ENCODE results near the gene PILRA.

PILRA gene

GRCh38 chr7:100411101-100411500 is 37.8 kb downstream of the PILRA start:
- no peak for DNase-seq (ENCODE audit: low read depth)

- no peak for DNase-seq (ENCODE audit: low read depth)
These were observed 40.1 kb downstream of the PILRA start for GRCh38 chr7:100413346-100413745.

- no peak for DNase-seq (ENCODE audit: low read depth)
These were observed 40.6 kb downstream of the PILRA start for GRCh38 chr7:100413889-100414288.

GRCh38 chr7:100415448-100415847 is 42.2 kb downstream of the PILRA start:
- DNase-seq (ENCODE audit: low read depth), result no peak

GRCh38 chr7:100418930-100419659 is 45.8 kb downstream of the PILRA start:
- DNase-seq (ENCODE audit: low read depth), result no peak

- DNase-seq (ENCODE audit: low read depth), result no peak
These were observed 46.5 kb downstream of the PILRA start for GRCh38 chr7:100419660-100420226.

GRCh38 chr7:100423315-100423714 is 50.0 kb downstream of the PILRA start:
- no peak for DNase-seq (ENCODE audit: low read depth)

- DNase-seq (ENCODE audit: low read depth), result no peak
These were observed 52.1 kb downstream of the PILRA start for GRCh38 chr7:100425347-100425746.

GRCh38 chr7:100426516-100426915 is 53.2 kb downstream of the PILRA start:
- no peak for DNase-seq (ENCODE audit: low read depth)

GRCh38 chr7:100427762-100428198 is 54.5 kb downstream of the PILRA start:
- no peak for DNase-seq (ENCODE audit: low read depth)

GRCh38 chr7:100428199-100428966 is 55.1 kb downstream of the PILRA start, which contains the start of gene ZCWPW1:
ZCWPW1 (minus strand) TSS chr7:100428703; CDS start chr7:100420649, 8,054 bp downstream.
- peak; percentile 95 for DNase-seq (ENCODE audit: low read depth)

- peak; percentile 100 for DNase-seq (ENCODE audit: low read depth)
These were observed 55.8 kb downstream of the PILRA start for GRCh38 chr7:100428967-100429636.

GRCh38 chr7:100429637-100430492 is 56.6 kb downstream of the PILRA start, which contains the start of gene MEPCE:
MEPCE (plus strand) TSS chr7:100429831; CDS start chr7:100430019, 188 bp downstream.
- peak; percentile 94 for DNase-seq (ENCODE audit: low read depth)

GRCh38 chr7:100430493-100431285 is 57.4 kb downstream of the PILRA start:
- no peak for DNase-seq (ENCODE audit: low read depth)

GRCh38 chr7:100431286-100431735 is 58.0 kb downstream of the PILRA start:
- no peak for DNase-seq (ENCODE audit: low read depth)

- no peak for DNase-seq (ENCODE audit: low read depth)
These were observed 58.8 kb downstream of the PILRA start for GRCh38 chr7:100432053-100432452.

GRCh38 chr7:100432621-100433275 is 59.5 kb downstream of the PILRA start:
- no peak for DNase-seq (ENCODE audit: low read depth)

- DNase-seq (ENCODE audit: low read depth), result no peak
These were observed 59.9 kb downstream of the PILRA start for GRCh38 chr7:100433276-100433591.

GRCh38 chr7:100433592-100434296 is 60.5 kb downstream of the PILRA start:
- DNase-seq (ENCODE audit: low read depth), result no peak
